ENCODE measurements around the gene BMPER. TPM values are rescaled to one million over a fixed set of nuclear protein-coding genes. Genes with fewer than 3 reads are reported as not detected.

The BMPER gene
- total and polyA plus RNA-seq, 2 of the 8 experiments (the other 6 are each of a cell fraction or from before 2014, with no cell fraction given), result 0.33 to 0.69 TPM

DNA sequence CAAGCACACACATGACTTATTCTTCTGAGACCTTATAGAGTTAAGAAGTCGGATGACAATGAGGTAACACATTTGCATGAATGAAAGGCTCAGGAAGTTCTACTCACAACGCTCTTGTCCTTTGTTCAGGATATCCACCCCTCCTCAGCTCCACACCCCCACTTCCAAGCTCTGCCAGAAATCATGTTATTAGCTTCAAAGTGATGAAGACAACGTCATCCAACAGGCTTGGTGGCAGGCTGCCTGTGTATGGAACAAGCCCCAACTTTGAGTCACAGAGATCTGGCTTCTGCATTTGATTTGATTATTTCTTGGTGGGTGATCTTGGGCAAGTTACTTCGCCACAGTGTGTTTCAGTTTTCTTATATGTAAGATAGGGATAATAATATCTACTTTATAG is 12.4 kb upstream of the BMPER start:
- Histone ChIP-seq H4K91ac (replicated peaks; ENCODE audit: insufficient read length, low read length) (no peak overlapping the region), H3K56ac (replicated peaks; ENCODE audit: insufficient read length, low read depth, low read length) (no peak overlapping the region), H4K8ac (ENCODE audit: extremely low read depth, insufficient read depth, low read length) (no peak overlapping the region), H3K27ac (ENCODE audit: low read depth, low read length) (no peak overlapping the region), H3K4me2 (ENCODE audit: insufficient read depth in 1 of 2, low read depth in 2 of 2, low read length in 2 of 2) (no peak overlapping the region), H2AFZ (ENCODE audit: low read length) (no peak overlapping the region), H2BK12ac (ENCODE audit: low read depth, low read length) (no peak overlapping the region), H3K23ac (ENCODE audit: insufficient read length) (no peak overlapping the region), H3K79me1 (ENCODE audit: low read depth, low read length) (no peaks in the 10 kb centered on the region), H3K23me2 (ENCODE audit: low read depth, low read length) (no peaks in the 10 kb centered on the region), H2BK20ac (ENCODE audit: low read length) (no peak overlapping the region), H3K79me2 (ENCODE audit: control insufficient read depth in 1 of 2, insufficient read depth in 2 of 2, low read length in 2 of 2) (no peaks in the 10 kb centered on the region), H2BK15ac (ENCODE audit: low read length) (no peak overlapping the region), H3K36me3 (ENCODE audit: control insufficient read depth in 2 of 4, insufficient read depth in 4 of 4, low read length in 3 of 4) (no peaks in the 10 kb centered on the region), H2BK120ac (replicated peaks; ENCODE audit: low read depth, low read length) (no peak overlapping the region), H2BK5ac (ENCODE audit: low read depth, low read length) (no peak overlapping the region), H4K20me1 (replicated peaks in 1 of 2; ENCODE audit: control insufficient read depth in 1 of 2, insufficient read depth in 2 of 2, low read length in 2 of 2) (no peaks in the 10 kb centered on the region), H4K5ac (ENCODE audit: insufficient read length, low read depth, low read length) (no peak overlapping the region), H3K4ac (replicated peaks; ENCODE audit: insufficient read length, low read depth, low read length) (no peak overlapping the region), H3K9me3 (ENCODE audit: insufficient read depth in 2 of 2, low read depth in 1 of 2, low read length in 1 of 2) (no peaks in the 10 kb centered on the region), H3K4me3 (ENCODE audit: extremely low read depth in 1 of 4, insufficient read depth in 2 of 4, low read depth in 3 of 4, low read length in 4 of 4) (no peak overlapping the region), H2AK5ac (ENCODE audit: low read depth, low read length) (no peak overlapping the region), H3K18ac (ENCODE audit: extremely low read depth, low read length) (no peak overlapping the region), H3K14ac (ENCODE audit: insufficient read length) (no peak overlapping the region), H3K27me3 (replicated peaks in 1 of 4; ENCODE audit: control insufficient read depth in 3 of 4, extremely low read depth in 1 of 4, insufficient read depth in 3 of 4, low read length in 3 of 4) (no peaks in the 10 kb centered on the region), H3K9ac (replicated peaks in 1 of 4; ENCODE audit: extremely low read depth in 1 of 4, low read depth in 3 of 4, low read length in 3 of 4) (no peak overlapping the region), H3K4me1 (replicated peaks in 1 of 4; ENCODE audit: control insufficient read depth in 3 of 4, insufficient read depth in 4 of 4, low read length in 3 of 4) (peaks cover 0 to 2% (median 1%) of the 10 kb centered on the region in 4 experiments; a peak in 2 of 7 replicates)
- POLR2A ChIA-PET (ENCODE audit: partially characterized antibody), result no interaction called here
- CTCF ChIA-PET (ENCODE audit: partially characterized antibody), result interaction anchor here (1.3 to 6.2 kb wide), 6 partner anchors 12 to 197 kb away, joined by 3 to 39 read pairs (median 3); partner anchors contain the start of gene BMPER
- no peak for FAIRE-seq
- no peak for DNase-seq (ENCODE audit: low read depth in 1 of 2, low spot score in 2 of 2)
- 80% methylated on average over 4 of the region's 4 CpGs; no CpG with 5 or more reads in 1 of the 2 experiments for WGBS, 2 experiments (ENCODE audit: extremely low coverage in 1 of 2, insufficient coverage in 1 of 2, insufficient read length in 1 of 2, insufficient replicate concordance in 2 of 2, low coverage in 1 of 2, low lambda C conversion rate in 2 of 2, missing lambda C conversion rate in 1 of 2)
- TF ChIP-seq, protein P1, sequence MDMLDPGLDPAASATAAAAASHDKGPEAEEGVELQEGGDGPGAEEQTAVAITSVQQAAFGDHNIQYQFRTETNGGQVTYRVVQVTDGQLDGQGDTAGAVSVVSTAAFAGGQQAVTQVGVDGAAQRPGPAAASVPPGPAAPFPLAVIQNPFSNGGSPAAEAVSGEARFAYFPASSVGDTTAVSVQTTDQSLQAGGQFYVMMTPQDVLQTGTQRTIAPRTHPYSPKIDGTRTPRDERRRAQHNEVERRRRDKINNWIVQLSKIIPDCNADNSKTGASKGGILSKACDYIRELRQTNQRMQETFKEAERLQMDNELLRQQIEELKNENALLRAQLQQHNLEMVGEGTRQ (IDR thresholded peaks at IDR 0.05; ENCODE audit: low read length), result no peak
- no peak for TF ChIP-seq KDM4A (IDR thresholded peaks at IDR 0.05; ENCODE audit: low read depth, low read length, severe bottlenecking)
- TF ChIP-seq, protein P2, sequence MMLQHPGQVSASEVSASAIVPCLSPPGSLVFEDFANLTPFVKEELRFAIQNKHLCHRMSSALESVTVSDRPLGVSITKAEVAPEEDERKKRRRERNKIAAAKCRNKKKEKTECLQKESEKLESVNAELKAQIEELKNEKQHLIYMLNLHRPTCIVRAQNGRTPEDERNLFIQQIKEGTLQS (IDR thresholded peaks at IDR 0.05; ENCODE audit: insufficient read depth, low read depth, low read length), result no peak
- no peak for TF ChIP-seq GABPA (IDR thresholded peaks at IDR 0.05; ENCODE audit: borderline replicate concordance, insufficient read depth, low read length)
- TF ChIP-seq CBX8 (IDR thresholded peaks at IDR 0.05; ENCODE audit: borderline replicate concordance, low read depth, low read length), result no peak
- TF ChIP-seq TCF12 (IDR thresholded peaks at IDR 0.05; ENCODE audit: low read depth, low read length), result no peak
- TF ChIP-seq SRF (IDR thresholded peaks at IDR 0.05; ENCODE audit: low read depth, low read length), result no peak
- TF ChIP-seq CBX5 (IDR thresholded peaks at IDR 0.05; ENCODE audit: low read depth, low read length), result no peak
- TF ChIP-seq BRCA1 (IDR thresholded peaks at IDR 0.05; ENCODE audit: low read depth, low read length), result no peak
- no peak for TF ChIP-seq BCL11A (IDR thresholded peaks at IDR 0.05; ENCODE audit: low read depth in 2 of 2, low read length in 2 of 2)
- TF ChIP-seq JUN (IDR thresholded peaks at IDR 0.05; ENCODE audit: low read depth, low read length), result no peak
- no peak for TF ChIP-seq SP1 (IDR thresholded peaks at IDR 0.05; ENCODE audit: low read depth, low read length)
- no peak for TF ChIP-seq SUZ12 (IDR thresholded peaks at IDR 0.05; ENCODE audit: low read length)
- no peak for TF ChIP-seq EGR1 (IDR thresholded peaks at IDR 0.05; ENCODE audit: borderline replicate concordance, low read depth, low read length)

All from H1 (cell line).